Thymus (tissue), 11 donors: Measurements from ENCODE around the gene ZSCAN1. TPM values are rescaled to one million over a fixed set of nuclear protein-coding genes. Genes with fewer than 3 reads are reported as not detected.
A peak's percentile ranks its signal among the peaks of the same experiment; 100 is the strongest.

Experiments
- DNase-seq, 9 donors: peaks; one replicate each; pipeline ENCODE4 v3.0.0-alpha.2; 2013; ENCODE audit warnings: low spot score in 9 of 9, low read depth in 6 of 9, missing footprints in 1 of 9
- H3K27ac ChIP-seq, 2 donors: one replicate each; pipeline ENCODE4 v1.5.1; 2013; ENCODE audit warnings: control low read depth in 1 of 2, low read depth in 1 of 2, low read length in 1 of 2, mild to moderate bottlenecking in 1 of 2, moderate library complexity in 1 of 2
- H3K27me3 ChIP-seq, 2 donors: one replicate each; pipeline ENCODE4 v1.5.1; 2013; ENCODE audit warnings: low read length in 1 of 2; ENCODE audit not compliant: control insufficient read depth in 2 of 2, insufficient read depth in 1 of 2
- H3K36me3 ChIP-seq, 2 donors: one replicate each; pipeline ENCODE4 v1.5.1; 2013; ENCODE audit warnings: low read length in 1 of 2, mild to moderate bottlenecking in 1 of 2, moderate library complexity in 1 of 2; ENCODE audit not compliant: control insufficient read depth in 2 of 2, insufficient read depth in 2 of 2
- H3K4me1 ChIP-seq, 2 donors: one replicate each; pipeline ENCODE4 v1.5.1; 2013; ENCODE audit warnings: low read length in 2 of 2; ENCODE audit not compliant: control insufficient read depth in 2 of 2, insufficient read depth in 2 of 2
- H3K4me3 ChIP-seq, 2 donors: one replicate each; pipeline ENCODE4 v1.5.1; 2013; ENCODE audit warnings: low read length in 2 of 2, control low read depth in 1 of 2, mild to moderate bottlenecking in 1 of 2
- H3K9me3 ChIP-seq, 2 donors: one replicate each; pipeline ENCODE4 v1.5.1; 2013; ENCODE audit warnings: low read length in 1 of 2, mild to moderate bottlenecking in 1 of 2; ENCODE audit not compliant: control insufficient read depth in 2 of 2, insufficient read depth in 1 of 2
- WGBS: extraction: QIAGEN DNeasy Blood & Tissue Kit; methylation state at CpG from one replicate; pipeline ENCODE4 v1.1.7; 2013; 5-methylcytosine and 5-hydroxymethylcytosine counted together
- polyA plus RNA-seq: library from polyadenylated mRNA; stranded (reverse); fragments of 200-250 nt; gene quantifications from one replicate; pipeline ENCODE4 v1.2.3, GENCODE V29; 2013
- total RNA-seq: library from RNA; stranded (reverse); fragments of 120-200 nt; gene quantifications from one replicate; pipeline ENCODE4 v1.2.4, GENCODE V29; 2013
- donor health status: healthy.

Gene ZSCAN1
- total and polyA plus RNA-seq, 2 donors: 0.42 to 1.6 TPM

DNA sequence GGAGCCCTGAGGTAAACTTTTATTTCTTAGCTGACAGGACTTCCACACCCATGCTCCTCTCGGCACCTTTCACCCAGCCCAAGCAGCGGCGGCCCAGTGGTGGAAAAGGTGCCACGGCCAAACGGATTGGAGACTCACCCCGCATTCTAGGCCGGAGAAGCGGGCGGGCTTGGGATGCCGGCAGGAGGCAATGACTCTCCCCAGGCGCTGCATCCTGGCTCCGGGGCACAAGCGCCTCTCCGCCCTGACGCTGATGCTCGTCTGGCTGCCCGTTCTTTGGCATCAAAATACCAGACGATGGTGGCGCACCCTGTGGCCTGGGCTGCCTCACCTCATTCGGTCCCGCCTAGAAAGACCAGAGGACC, 24.5 kb upstream of the ZSCAN1 start:
- DNase-seq: no peak
- WGBS: 6% methylated on average over 21 of the region's 21 CpGs
- Histone ChIP-seq H3K36me3 (peaks cover 16% of the 10 kb centered on the region in 2 donors), H3K27me3 (peaks cover 0 to 10% of the 10 kb centered on the region in 2 donors), H3K27ac (peak overlapping the region; percentile 25 to 37), H3K9me3 (peaks cover 16 to 49% of the 10 kb centered on the region in 2 donors), H3K4me3 (peak overlapping the region; percentile 49 to 62), H3K4me1 (peaks cover 0 to 3% of the 10 kb centered on the region in 2 donors)

DNA sequence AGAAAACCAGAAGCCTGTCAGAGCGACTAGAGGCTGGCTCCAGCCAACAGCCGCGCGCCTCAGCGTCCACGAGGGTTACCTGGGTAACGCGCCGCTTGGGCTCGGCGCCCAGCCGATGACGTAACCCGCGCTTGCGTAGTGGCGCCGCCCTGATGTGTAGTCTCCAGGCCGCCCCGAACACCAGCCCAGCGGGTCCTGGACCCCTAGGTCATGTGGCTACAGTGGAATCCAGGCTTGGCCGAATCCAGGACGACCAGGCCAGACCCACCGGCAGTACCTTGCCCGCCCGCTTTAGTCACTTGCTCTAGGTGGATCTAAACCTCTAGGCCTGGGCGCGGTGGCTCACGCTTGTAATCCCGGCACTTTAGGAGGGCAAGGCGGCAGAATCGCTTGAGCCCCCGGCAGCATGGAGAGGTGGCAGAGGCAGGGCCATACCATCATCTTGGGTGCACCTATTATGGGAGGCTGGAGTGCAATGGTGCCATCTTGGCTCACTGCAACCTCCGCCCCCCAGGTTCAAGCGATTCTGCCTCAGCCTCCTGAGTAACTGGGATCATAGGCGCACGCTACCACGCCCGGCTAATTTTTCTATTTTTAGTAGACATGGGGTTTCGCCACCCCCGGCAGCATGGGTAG, 24.0 kb upstream of the ZSCAN1 start:
- Histone ChIP-seq H3K27ac (peak overlapping the region; percentile 62 to 77), H3K27me3 (peaks cover 0 to 10% of the 10 kb centered on the region in 2 donors), H3K9me3 (peaks cover 13 to 47% of the 10 kb centered on the region in 2 donors), H3K4me1 (peaks cover 0 to 3% of the 10 kb centered on the region in 2 donors), H3K4me3 (peak overlapping the region; percentile 49 to 62), H3K36me3 (peaks cover 12% of the 10 kb centered on the region in 2 donors)
- peak in 6 of 9 donors; percentile 39 to 81 (median 57) for DNase-seq
- WGBS: 6% methylated on average over 41 of the region's 41 CpGs

DNA sequence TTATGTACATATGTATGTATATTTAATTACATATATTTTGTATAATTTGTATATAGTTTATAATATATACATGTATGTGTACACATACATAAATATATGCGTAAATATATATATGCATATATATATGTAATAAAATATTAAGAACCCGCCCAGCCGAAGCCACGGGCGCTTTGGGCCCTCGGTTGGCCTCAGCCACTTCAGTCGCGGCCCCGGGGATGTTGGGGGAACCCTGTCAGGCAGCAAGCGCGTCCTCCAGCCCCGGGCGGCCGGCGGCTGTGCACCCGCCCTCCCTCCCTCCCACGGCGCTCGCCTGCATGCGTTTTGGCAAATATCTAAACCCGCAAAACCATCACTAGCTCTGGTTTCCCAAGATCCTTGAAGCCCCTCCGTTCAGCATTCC, 23.3 kb upstream of the ZSCAN1 start:
- peaks cover 0 to 10% of the 10 kb centered on the region in 2 donors for H3K27me3 ChIP-seq
- H3K9me3 ChIP-seq: peaks cover 12 to 46% of the 10 kb centered on the region in 2 donors
- H3K4me3 ChIP-seq: peak overlapping the region in 1 of 2 donors; percentile 62
- H3K4me1 ChIP-seq: peaks cover 0 to 3% of the 10 kb centered on the region in 2 donors
- 65% methylated on average over 22 of the region's 22 CpGs for WGBS
- peaks cover 6 to 10% of the 10 kb centered on the region in 2 donors for H3K36me3 ChIP-seq
- DNase-seq: no peak
- no peak overlapping the region for H3K27ac ChIP-seq

DNA sequence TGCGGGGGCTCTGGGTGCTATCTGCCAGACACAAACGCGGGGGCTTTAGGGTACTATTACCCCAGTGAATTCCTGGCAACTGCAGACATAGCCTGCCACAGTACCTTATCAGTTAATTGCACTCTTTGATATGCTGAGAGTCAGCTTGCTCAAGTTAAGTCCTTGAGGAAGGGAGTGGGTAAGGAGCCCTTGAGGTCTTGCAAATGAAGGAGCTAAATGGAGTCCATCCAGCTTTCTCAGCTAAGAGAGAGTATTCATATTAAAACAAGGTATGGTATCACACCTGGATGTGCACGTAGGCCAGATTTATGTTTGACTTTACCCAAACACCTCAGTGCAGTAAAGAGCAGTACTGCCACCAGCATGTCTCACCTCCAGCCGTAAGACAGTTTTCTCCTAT, 19.7 kb upstream of the ZSCAN1 start:
- Histone ChIP-seq H3K9me3 (peaks cover 7 to 43% of the 10 kb centered on the region in 2 donors), H3K36me3 (no peaks in the 10 kb centered on the region), H3K27ac (no peak overlapping the region), H3K27me3 (peaks cover 0 to 10% of the 10 kb centered on the region in 2 donors), H3K4me3 (no peak overlapping the region), H3K4me1 (peaks cover 0 to 3% of the 10 kb centered on the region in 2 donors)
- WGBS: 72% methylated on average over 5 of the region's 5 CpGs
- DNase-seq: no peak

DNA sequence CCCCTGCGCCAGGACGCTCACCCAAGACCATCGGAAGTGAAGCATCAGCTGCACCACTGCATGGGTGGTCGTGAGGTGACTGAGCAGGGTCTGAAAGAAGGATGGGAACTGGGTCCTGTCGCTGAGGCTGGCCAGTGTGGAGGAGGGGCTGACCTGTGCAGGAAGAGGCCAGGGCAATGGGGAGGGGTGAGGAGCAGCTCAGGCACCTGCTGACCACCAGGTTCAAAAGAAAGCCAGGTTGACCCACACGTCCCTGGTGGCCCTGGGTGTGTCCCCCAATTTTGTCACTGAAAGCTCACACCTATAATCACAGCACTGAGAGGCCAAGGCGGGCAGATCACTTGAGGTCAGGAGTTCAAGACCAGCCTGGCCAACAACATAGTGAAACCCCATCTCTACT, 13.7 kb upstream of the ZSCAN1 start:
- no peak for DNase-seq
- H3K36me3 ChIP-seq: no peaks in the 10 kb centered on the region
- H3K9me3 ChIP-seq: peaks cover 5 to 42% of the 10 kb centered on the region in 2 donors
- H3K27me3 ChIP-seq: no peaks in the 10 kb centered on the region
- H3K4me3 ChIP-seq: no peak overlapping the region
- 84% methylated on average over 7 of the region's 7 CpGs for WGBS
- H3K27ac ChIP-seq: no peak overlapping the region
- H3K4me1 ChIP-seq: no peaks in the 10 kb centered on the region

DNA sequence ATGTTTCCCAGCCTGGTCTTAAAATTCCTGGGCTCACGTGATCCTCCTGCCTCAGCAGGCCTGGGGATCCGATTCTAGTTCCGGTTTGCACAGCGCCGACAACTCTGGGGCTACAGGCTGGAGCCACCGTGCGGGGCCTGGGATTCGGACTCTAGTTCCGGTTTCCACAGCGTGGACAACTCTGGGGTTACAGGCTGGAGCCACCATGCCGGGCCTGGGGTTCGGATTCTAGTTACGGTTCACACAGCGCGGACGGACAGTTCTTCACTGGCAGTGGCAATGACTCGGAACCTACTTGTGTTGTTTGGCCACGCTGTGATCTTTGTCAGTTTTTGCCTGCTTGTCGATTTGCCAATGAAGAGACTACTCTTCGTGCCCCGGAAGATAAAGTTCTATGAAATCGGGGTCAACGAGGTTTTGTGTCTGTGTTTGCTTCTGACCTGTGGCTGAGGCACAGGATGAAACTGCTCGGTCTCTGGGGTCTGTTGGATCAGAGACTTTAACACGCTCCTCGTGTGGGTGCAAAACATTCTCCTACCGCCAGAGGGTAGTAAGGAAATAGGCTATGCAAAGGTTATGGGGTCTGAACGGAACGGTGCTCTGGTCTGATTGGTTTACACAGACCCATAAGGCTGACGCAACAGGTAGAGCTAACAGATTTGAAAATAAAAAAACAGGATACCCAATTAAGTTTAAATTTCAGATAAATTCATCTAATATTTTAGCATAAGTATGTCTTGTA, 12.1 kb upstream of the ZSCAN1 start:
- Histone ChIP-seq H3K4me3 (no peak overlapping the region), H3K4me1 (no peaks in the 10 kb centered on the region), H3K27me3 (no peaks in the 10 kb centered on the region), H3K9me3 (peaks cover 5 to 46% of the 10 kb centered on the region in 2 donors), H3K36me3 (no peaks in the 10 kb centered on the region), H3K27ac (no peak overlapping the region)
- WGBS: 58% methylated on average over 30 of the region's 30 CpGs
- peak in 4 of 9 donors; percentile 19 to 70 (median 34) for DNase-seq

DNA sequence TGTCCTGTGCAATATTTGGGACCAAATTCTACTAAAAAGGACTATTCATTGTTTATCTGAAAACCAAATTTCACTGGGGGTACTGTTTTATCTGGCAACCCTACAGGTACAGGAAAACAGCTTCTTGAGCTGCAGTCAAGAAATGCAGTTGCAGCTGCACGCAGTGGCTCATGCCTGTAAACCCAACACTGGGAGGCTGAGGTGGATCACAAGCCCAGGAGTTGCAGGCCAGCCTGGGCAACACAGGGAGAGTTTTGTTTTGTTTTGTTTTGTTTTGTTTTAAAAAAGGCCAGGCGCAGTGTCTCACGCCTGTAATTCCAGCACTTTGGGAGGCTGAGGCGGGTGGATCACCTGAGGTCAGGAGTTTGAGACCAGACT, 11.6 kb upstream of the ZSCAN1 start:
- Histone ChIP-seq H3K4me3 (no peak overlapping the region), H3K36me3 (no peaks in the 10 kb centered on the region), H3K27ac (peak overlapping the region in 1 of 2 donors; percentile 31), H3K27me3 (no peaks in the 10 kb centered on the region), H3K9me3 (peaks cover 5 to 46% of the 10 kb centered on the region in 2 donors), H3K4me1 (no peaks in the 10 kb centered on the region)
- DNase-seq: no peak
- WGBS: 80% methylated on average over 4 of the region's 4 CpGs

DNA sequence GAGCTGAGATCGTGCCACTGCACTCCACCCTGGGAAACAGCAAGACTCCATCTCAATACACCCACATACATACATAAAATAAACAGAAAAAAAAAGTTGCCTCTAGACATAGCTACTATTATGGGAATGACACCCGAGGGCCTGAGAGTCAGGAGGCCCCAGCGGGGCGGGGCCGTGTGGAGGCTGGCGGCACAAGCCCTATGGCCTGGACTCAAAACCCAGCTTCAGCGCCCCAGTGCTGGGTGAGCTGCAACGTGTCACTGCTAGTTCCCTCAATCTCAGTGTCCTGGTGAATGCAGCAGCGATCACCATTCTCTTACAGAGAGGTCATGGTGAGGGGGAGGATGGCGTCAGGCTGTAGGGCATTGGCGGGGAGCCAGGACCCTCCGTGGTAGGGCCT, 9.2 kb upstream of the ZSCAN1 start:
- Histone ChIP-seq H3K27ac (no peak overlapping the region), H3K4me3 (no peak overlapping the region), H3K4me1 (no peaks in the 10 kb centered on the region), H3K27me3 (no peaks in the 10 kb centered on the region), H3K36me3 (no peaks in the 10 kb centered on the region), H3K9me3 (peaks cover 7 to 50% of the 10 kb centered on the region in 2 donors)
- DNase-seq: no peak
- WGBS: 95% methylated on average over 12 of the region's 12 CpGs

DNA sequence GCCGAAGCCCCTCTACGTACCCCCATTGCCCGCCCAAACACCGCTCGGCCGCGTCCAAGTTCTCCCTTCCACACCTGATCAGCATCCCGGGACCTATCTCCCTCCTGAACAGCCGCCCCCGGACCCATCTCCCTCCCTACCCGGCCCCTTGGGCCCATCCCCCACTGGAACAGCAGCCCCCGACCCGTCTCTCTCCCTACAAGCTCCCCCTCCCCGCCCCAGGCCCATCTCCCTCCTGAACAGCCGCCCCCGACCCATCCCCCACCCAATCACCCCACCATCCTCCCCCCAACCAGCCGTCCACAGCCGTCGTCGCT, 610 bp downstream of the ZSCAN1 start:
- Histone ChIP-seq H3K9me3 (peaks cover 15 to 64% of the 10 kb centered on the region in 2 donors), H3K27ac (no peak overlapping the region), H3K4me1 (no peaks in the 10 kb centered on the region), H3K36me3 (no peaks in the 10 kb centered on the region), H3K27me3 (peaks cover 0 to 14% of the 10 kb centered on the region in 2 donors), H3K4me3 (peak overlapping the region in 1 of 2 donors; percentile 35)
- no peak for DNase-seq
- 16% methylated on average over 20 of the region's 20 CpGs for WGBS
